HG03025 (cell line): ENCODE measurements around the gene ANKS6.

Source experiments
- ATAC-seq: cut with Tn5 transposase; IDR thresholded peaks from one replicate; pipeline ENCODE4 v1.9.1; 2021; ENCODE audit warnings: mild to moderate bottlenecking, moderate library complexity; ENCODE audit not compliant: unreplicated experiment, low FRiP score

Gene ANKS6

GRCh38 chr9:98774746-98775145 is 21.6 kb downstream of the ANKS6 start:
- no peak for ATAC-seq

GRCh38 chr9:98773721-98774120 is 22.6 kb downstream of the ANKS6 start:
- ATAC-seq: no peak

GRCh38 chr9:98772364-98773155 is 23.8 kb downstream of the ANKS6 start:
- ATAC-seq: no peak

GRCh38 chr9:98771209-98771874 is 25.0 kb downstream of the ANKS6 start:
- ATAC-seq: no peak

GRCh38 chr9:98770717-98771116 is 25.6 kb downstream of the ANKS6 start:
- ATAC-seq: no peak

- ATAC-seq: no peak
Measured at GRCh38 chr9:98768344-98768743, 28.0 kb downstream of the ANKS6 start.

- ATAC-seq: no peak
Measured at GRCh38 chr9:98767915-98768314, 28.4 kb downstream of the ANKS6 start.

GRCh38 chr9:98767196-98767595 is 29.2 kb downstream of the ANKS6 start:
- ATAC-seq: no peak

GRCh38 chr9:98766586-98766985 is 29.8 kb downstream of the ANKS6 start:
- no peak for ATAC-seq

GRCh38 chr9:98765256-98765655 is 31.1 kb downstream of the ANKS6 start:
- ATAC-seq: no peak

- no peak for ATAC-seq
Measured at GRCh38 chr9:98763986-98764745, 32.2 kb downstream of the ANKS6 start.

GRCh38 chr9:98760231-98760630 is 36.1 kb downstream of the ANKS6 start:
- ATAC-seq: no peak

GRCh38 chr9:98755006-98755618 is 41.2 kb downstream of the ANKS6 start:
- ATAC-seq: no peak

- ATAC-seq: no peak
Measured at GRCh38 chr9:98751210-98751609, 45.1 kb downstream of the ANKS6 start.

- ATAC-seq: no peak
Measured at GRCh38 chr9:98750364-98751060, 45.8 kb downstream of the ANKS6 start.

GRCh38 chr9:98747476-98747875 is 48.9 kb downstream of the ANKS6 start:
- ATAC-seq: no peak

GRCh38 chr9:98745470-98745869 is 50.9 kb downstream of the ANKS6 start:
- ATAC-seq: no peak

GRCh38 chr9:98743818-98744611 is 52.3 kb downstream of the ANKS6 start:
- ATAC-seq: no peak

GRCh38 chr9:98743329-98743728 is 53.0 kb downstream of the ANKS6 start:
- ATAC-seq: no peak
